Lung (tissue), 12 donors: ENCODE measurements around the gene MRPL54. TPM values are rescaled to one million over a fixed set of nuclear protein-coding genes. Genes with fewer than 3 reads are reported as not detected.

Experiments used
- ATAC-seq: fragments of 200-7000 bp; cut with Tn5 transposase; one replicate; pipeline ENCODE4 v1.9.1; 2020; ENCODE audit warnings: moderate number of reproducible peaks; ENCODE audit not compliant: insufficient read depth, low FRiP score
- DNase-seq, 3 donors: peaks; one replicate each; pipeline ENCODE4 v3.0.0-alpha.2; 2013 to 2017
- H3K27ac ChIP-seq, 2 donors: one replicate each; pipeline ENCODE4 v1.5.1; 2013; ENCODE audit warnings: mild to moderate bottlenecking in 2 of 2, moderate library complexity in 2 of 2, control low read depth in 1 of 2, inconsistent platforms in 1 of 2, low read depth in 1 of 2, low read length in 1 of 2
- H3K27me3 ChIP-seq, 3 donors: one replicate each; pipeline ENCODE4 v1.5.1; 2013; ENCODE audit warnings: low read length in 2 of 3; ENCODE audit not compliant: control insufficient read depth in 3 of 3, insufficient read depth in 3 of 3
- H3K36me3 ChIP-seq, 4 donors: one replicate each; pipeline ENCODE4 v1.5.1; 2013; ENCODE audit warnings: low read length in 4 of 4, mild to moderate bottlenecking in 1 of 4, moderate library complexity in 1 of 4; ENCODE audit not compliant: control insufficient read depth in 4 of 4, insufficient read depth in 4 of 4
- H3K4me1 ChIP-seq, 5 donors: one replicate each; pipeline ENCODE4 v1.5.1; 2013; ENCODE audit warnings: low read length in 5 of 5, mild to moderate bottlenecking in 2 of 5, moderate library complexity in 1 of 5; ENCODE audit not compliant: control insufficient read depth in 5 of 5, insufficient read depth in 5 of 5
- H3K4me3 ChIP-seq: one replicate; pipeline ENCODE4 v1.5.1; 2013; ENCODE audit warnings: mild to moderate bottlenecking, control low read depth, moderate library complexity
- H3K9ac ChIP-seq, 2 donors: one replicate each; pipeline ENCODE4 v1.5.1; 2013; ENCODE audit warnings: low read length in 2 of 2, control low read depth in 1 of 2; ENCODE audit not compliant: insufficient read depth in 1 of 2
- H3K9me3 ChIP-seq, 4 donors: one replicate each; pipeline ENCODE4 v1.5.1; 2013; ENCODE audit warnings: low read length in 3 of 4, mild to moderate bottlenecking in 1 of 4, moderate library complexity in 1 of 4; ENCODE audit not compliant: control insufficient read depth in 4 of 4, insufficient read depth in 3 of 4
- CTCF ChIP-seq: IDR thresholded peaks from 2 replicates; pipeline ENCODE4 v1.5.1; 2012; ENCODE audit warnings: mild to moderate bottlenecking; ENCODE audit errors: control extremely low read depth, extremely low read depth
- WGBS, 2 donors: extraction: QIAGEN DNeasy Blood & Tissue Kit; methylation state at CpG; one replicate each; pipeline ENCODE4 v1.1.7; 2013; 5-methylcytosine and 5-hydroxymethylcytosine counted together
- polyA plus RNA-seq, 2 donors: library from polyadenylated mRNA; stranded (reverse); fragments of 200-250 nt; gene quantifications; one replicate each; pipeline ENCODE4 v1.2.1, GENCODE V29; 2013
- total RNA-seq, 2 donors: library from RNA; depleted of rRNA in 1 of 2; stranded (reverse); fragments of >200 nt in 1 of 2; gene quantifications; one replicate each; pipeline ENCODE4 v1.2.1, GENCODE V29; 2014 to 2021
- donor health status: control.
- donor health status: control.
- donor health status: Bipolar disorder and iron deficiency.
- donor health status: healthy.
- donor health status: DM: yes; HTN: yes; CAD: no.

MRPL54 gene
- total and polyA plus RNA-seq, 4 donors: 28.9 to 137 (median 63.8) TPM

DNA sequence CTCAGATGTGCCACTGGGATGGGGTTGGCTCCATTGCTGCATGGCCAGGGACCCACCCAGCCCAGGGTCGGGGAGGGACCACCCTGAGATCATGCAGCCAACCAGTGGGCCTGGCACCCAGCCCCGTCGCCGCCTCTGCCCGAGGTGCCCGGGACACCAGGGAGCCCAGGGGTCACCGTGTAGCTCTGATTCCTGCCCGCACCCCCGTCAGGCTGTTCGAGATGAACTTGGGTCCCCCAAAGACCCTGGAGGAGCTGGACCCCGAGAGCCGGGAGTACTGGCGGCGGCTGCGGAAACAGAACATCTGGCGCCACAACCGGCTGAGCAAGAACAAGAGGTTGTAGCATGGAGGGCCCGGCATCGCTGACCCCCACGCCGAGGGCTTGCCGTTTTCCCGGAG is 4.6 kb downstream of the MRPL54 start:
- Histone ChIP-seq H3K9ac (no peak overlapping the region), H3K27me3 (no peaks in the 10 kb centered on the region), H3K4me1 (peaks cover 0 to 3% (median 0%) of the 10 kb centered on the region in 5 donors), H3K4me3 (no peak overlapping the region), H3K9me3 (no peaks in the 10 kb centered on the region), H3K27ac (no peak overlapping the region), H3K36me3 (peaks cover 0 to 28% (median 0%) of the 10 kb centered on the region in 4 donors)
- DNase-seq (no peak), ATAC-seq (no peak)
- whole genome bisulfite sequencing, 2 donors: 93 to 99% methylated on average over 23 of the region's 23 CpGs
- TF ChIP-seq CTCF: no peak

DNA sequence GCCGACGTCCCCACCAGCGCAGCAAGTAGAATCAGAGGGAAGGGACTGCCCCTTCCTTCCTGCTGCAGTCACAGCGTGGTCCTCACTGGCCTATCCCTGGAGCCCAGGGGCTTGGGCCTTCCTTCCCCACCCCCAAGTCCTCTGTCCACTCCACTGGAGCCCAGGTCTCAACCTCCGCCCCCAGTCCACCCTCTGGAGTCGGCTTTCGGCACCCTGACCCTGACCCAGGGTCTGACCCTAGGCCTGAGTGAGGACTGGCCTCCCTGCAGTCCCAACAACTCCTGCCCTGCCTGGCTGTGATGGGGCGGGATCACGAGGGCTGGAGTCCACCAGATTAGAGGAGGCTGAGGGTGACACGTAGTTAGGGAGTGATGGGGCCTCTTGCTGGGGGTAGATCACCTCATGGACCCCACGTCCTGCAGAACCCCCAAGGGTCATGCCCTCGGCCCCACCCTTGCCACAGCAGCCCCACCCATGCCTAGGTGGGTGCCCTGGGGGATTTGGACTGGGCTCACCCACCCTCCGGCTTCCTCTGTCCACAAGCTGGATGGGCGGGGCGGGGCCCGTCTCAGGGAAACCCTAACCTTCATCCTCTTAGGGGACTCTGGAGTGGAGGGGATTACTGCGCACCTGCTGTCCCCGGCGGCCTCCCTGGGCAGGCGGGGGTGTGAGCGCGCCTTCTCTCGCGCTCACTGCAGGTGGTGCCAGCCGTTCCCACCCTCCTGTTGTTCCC is 5.7 kb downstream of the MRPL54 start:
- Histone ChIP-seq H3K4me1 (peaks cover 0 to 1% (median 0%) of the 10 kb centered on the region in 5 donors), H3K27ac (no peak overlapping the region), H3K4me3 (no peak overlapping the region), H3K9ac (no peak overlapping the region), H3K9me3 (no peaks in the 10 kb centered on the region), H3K36me3 (peaks cover 0 to 28% (median 0%) of the 10 kb centered on the region in 4 donors), H3K27me3 (no peaks in the 10 kb centered on the region)
- no peak for DNase-seq
- TF ChIP-seq CTCF: no peak
- 88% methylated on average over 24 to 25 of the region's 25 CpGs for WGBS, 2 donors
- no peak for ATAC-seq

GRCh38 chr19:3768748-3769099 is 6.2 kb downstream of the MRPL54 start:
- no peak for DNase-seq
- WGBS, 2 donors: 88 to 97% methylated on average over 7 of the region's 7 CpGs
- no peaks in the 10 kb centered on the region for H3K4me1 ChIP-seq
- H3K4me3 ChIP-seq: no peak overlapping the region
- TF ChIP-seq CTCF: no peak
- no peak overlapping the region for H3K27ac ChIP-seq
- peaks cover 0 to 28% (median 0%) of the 10 kb centered on the region in 4 donors for H3K36me3 ChIP-seq
- no peak overlapping the region for H3K9ac ChIP-seq
- no peaks in the 10 kb centered on the region for H3K27me3 ChIP-seq
- H3K9me3 ChIP-seq: no peaks in the 10 kb centered on the region
- no peak for ATAC-seq

- no peak overlapping the region for H3K27ac ChIP-seq
- no peak for TF ChIP-seq CTCF
- no peak overlapping the region for H3K4me3 ChIP-seq
- no peak for ATAC-seq
- no peak overlapping the region for H3K9ac ChIP-seq
- H3K4me1 ChIP-seq: no peaks in the 10 kb centered on the region
- H3K27me3 ChIP-seq: no peaks in the 10 kb centered on the region
- H3K36me3 ChIP-seq: peaks cover 0 to 28% (median 0%) of the 10 kb centered on the region in 4 donors
- H3K9me3 ChIP-seq: no peaks in the 10 kb centered on the region
- DNase-seq: no peak
- whole genome bisulfite sequencing, 2 donors: 92 to 95% methylated on average over 17 of the region's 17 CpGs
Observed at GRCh38 chr19:3769494-3769893, 7.0 kb downstream of the MRPL54 start.
